Neuronal stem cell (in vitro differentiated cells): ENCODE data around the gene MYH6.

Experiments
- DNase-seq: peaks from one replicate; pipeline ENCODE4 v3.0.0-alpha.2; 2013; ENCODE audit warnings: low spot score
- H2AFZ ChIP-seq: one replicate; pipeline ENCODE4 v1.6.1; 2013; ENCODE audit warnings: mild to moderate bottlenecking, low read length, inconsistent platforms
- H2AK5ac ChIP-seq: 2 replicates; pipeline ENCODE4 v1.6.1; 2013; ENCODE audit warnings: low read depth, mild to moderate bottlenecking, inconsistent platforms, low read length, moderate library complexity, mixed read lengths
- H2BK120ac ChIP-seq: 2 replicates; pipeline ENCODE4 v1.6.1; 2013; ENCODE audit warnings: low read depth, mild to moderate bottlenecking, inconsistent platforms, low read length, moderate library complexity, mixed read lengths
- H2BK12ac ChIP-seq: one replicate; pipeline ENCODE4 v1.6.1; 2013; ENCODE audit warnings: low read length, inconsistent platforms
- H2BK15ac ChIP-seq: 2 replicates; pipeline ENCODE4 v1.6.1; 2013; ENCODE audit warnings: mild to moderate bottlenecking, low read length, inconsistent platforms, mixed read lengths
- H2BK5ac ChIP-seq: one replicate; pipeline ENCODE4 v1.6.1; 2013; ENCODE audit warnings: inconsistent platforms, mild to moderate bottlenecking, low read length, moderate library complexity
- H3K14ac ChIP-seq: one replicate; pipeline ENCODE4 v1.6.1; 2013; ENCODE audit warnings: low read length, inconsistent platforms
- H3K18ac ChIP-seq: 2 replicates; pipeline ENCODE4 v1.6.1; 2013; ENCODE audit warnings: low read length, inconsistent platforms
- H3K23ac ChIP-seq: 2 replicates; pipeline ENCODE4 v1.6.1; 2013; ENCODE audit warnings: low read depth, mild to moderate bottlenecking, mixed read lengths, low read length, inconsistent platforms; ENCODE audit not compliant: poor library complexity
- H3K27ac ChIP-seq: replicated peaks from 3 replicates; pipeline ENCODE4 v1.5.1; 2013; ENCODE audit warnings: low read length, inconsistent platforms
- H3K27me3 ChIP-seq, 3 experiments: 2 replicates each; pipeline ENCODE4 v1.6.1; 2013; ENCODE audit warnings: low read length in 3 of 3, mild to moderate bottlenecking in 2 of 3, inconsistent platforms in 1 of 3, low read depth in 1 of 3, mixed read lengths in 1 of 3, moderate library complexity in 1 of 3; ENCODE audit not compliant: control insufficient read depth in 3 of 3, insufficient read depth in 3 of 3
- H3K36me3 ChIP-seq, 2 donors: replicated peaks in 1 of 2; 2 replicates each; pipeline ENCODE4 v1.6.1; 2013; ENCODE audit warnings: low read length in 2 of 2; ENCODE audit not compliant: control insufficient read depth in 2 of 2, insufficient read depth in 2 of 2
- H3K4ac ChIP-seq: 2 replicates; pipeline ENCODE4 v1.6.1; 2013; ENCODE audit warnings: inconsistent platforms, mild to moderate bottlenecking, low read length, moderate library complexity
- H3K4me1 ChIP-seq, 2 donors: 1 replicate in 1 of 2; 2 replicates in 1 of 2; pipeline ENCODE4 v1.6.1; 2013; ENCODE audit warnings: low read length in 2 of 2, low read depth in 1 of 2; ENCODE audit not compliant: control insufficient read depth in 2 of 2, insufficient read depth in 1 of 2
- H3K4me2 ChIP-seq: one replicate; pipeline ENCODE4 v1.6.1; 2013; ENCODE audit warnings: mild to moderate bottlenecking, low read length, inconsistent platforms; ENCODE audit not compliant: insufficient read depth, poor library complexity, severe bottlenecking
- H3K4me3 ChIP-seq, 2 donors: 2 replicates each; pipeline ENCODE4 v1.5.1; 2013; ENCODE audit warnings: low read length in 2 of 2, mild to moderate bottlenecking in 2 of 2, inconsistent platforms in 1 of 2, moderate library complexity in 1 of 2
- H3K79me1 ChIP-seq: one replicate; pipeline ENCODE4 v1.6.1; 2013; ENCODE audit warnings: low read depth, mild to moderate bottlenecking, inconsistent platforms, low read length, moderate library complexity
- H3K9ac ChIP-seq: one replicate; pipeline ENCODE4 v1.6.1; 2013; ENCODE audit warnings: mild to moderate bottlenecking, low read depth, low read length, inconsistent platforms; ENCODE audit not compliant: poor library complexity
- H3K9me3 ChIP-seq, 2 donors: replicated peaks in 1 of 2; 2 replicates each; pipeline versions ENCODE3 to v1.6.1; 2013; ENCODE audit warnings: low read length in 2 of 2, mild to moderate bottlenecking in 2 of 2, inconsistent platforms in 1 of 2, low read depth in 1 of 2, mixed read lengths in 1 of 2, moderate library complexity in 1 of 2; ENCODE audit not compliant: control insufficient read depth in 2 of 2, insufficient read depth in 1 of 2
- H4K8ac ChIP-seq: one replicate; pipeline ENCODE4 v1.6.1; 2013; ENCODE audit warnings: low read depth, mild to moderate bottlenecking, inconsistent platforms, low read length, moderate library complexity
- H4K91ac ChIP-seq: one replicate; pipeline ENCODE4 v1.6.1; 2013; ENCODE audit warnings: low read length, low read depth, mild to moderate bottlenecking, inconsistent platforms; ENCODE audit not compliant: poor library complexity
- WGBS, 2 donors: extraction: QIAGEN DNeasy Blood & Tissue Kit; methylation state at CpG; one replicate each; pipeline ENCODE4 v1.1.7; 2013; ENCODE audit warnings: missing lambda C conversion rate in 2 of 2, mixed read lengths in 1 of 2; ENCODE audit not compliant: insufficient read length in 2 of 2, insufficient replicate concordance in 1 of 2; ENCODE audit errors: extremely low coverage in 2 of 2; 5-methylcytosine and 5-hydroxymethylcytosine counted together

MYH6 gene

DNA sequence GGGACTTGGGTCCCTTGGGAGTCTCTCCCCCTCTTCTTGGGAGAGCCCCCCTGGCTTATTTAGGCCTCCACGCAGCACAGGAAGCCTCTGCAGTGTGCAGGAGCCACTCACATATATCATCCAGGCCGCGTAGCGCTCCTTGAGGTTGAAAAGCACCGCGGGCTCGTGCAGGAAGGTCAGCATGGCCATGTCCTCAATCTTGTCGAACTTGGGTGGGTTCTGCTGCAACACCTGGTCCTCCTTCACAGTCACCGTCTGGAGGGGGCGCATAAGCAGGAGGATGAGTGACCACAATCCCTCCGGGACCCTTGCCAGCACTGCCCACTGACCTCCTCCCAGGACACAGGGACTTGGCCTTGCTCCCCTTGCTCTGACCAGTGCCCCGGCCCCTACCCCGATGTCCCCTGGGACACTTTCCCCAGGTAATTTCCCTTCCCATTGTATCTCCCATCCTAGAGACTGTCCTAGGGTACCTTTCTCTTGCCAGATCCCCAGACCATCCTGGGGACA is 2.5 kb downstream of the MYH6 start:
- H3K27ac ChIP-seq: no peak overlapping the region
- peak overlapping the region; percentile 5 for H2BK120ac ChIP-seq
- H3K14ac ChIP-seq: no peak overlapping the region
- H3K36me3 ChIP-seq: no peaks in the 10 kb centered on the region
- WGBS, 2 donors: no CpG with 5 or more reads among the region's 13 CpGs
- H2BK12ac ChIP-seq: no peak overlapping the region
- H3K9ac ChIP-seq: no peak overlapping the region
- peaks cover 2% of the 10 kb centered on the region for H3K79me1 ChIP-seq
- H2AFZ ChIP-seq: no peak overlapping the region
- H3K4me1 ChIP-seq: peaks cover 0 to 5% of the 10 kb centered on the region in 2 donors
- H2BK15ac ChIP-seq: peak overlapping the region; percentile 91
- H2AK5ac ChIP-seq: peak overlapping the region; percentile 74
- H3K27me3 ChIP-seq: peaks cover 0 to 71% (median 0%) of the 10 kb centered on the region in 3 experiments
- H2BK5ac ChIP-seq: no peak overlapping the region
- H3K9me3 ChIP-seq: no peaks in the 10 kb centered on the region
- H3K4ac ChIP-seq: no peak overlapping the region
- peak overlapping the region; percentile 36 for H3K18ac ChIP-seq
- no peak overlapping the region for H3K4me3 ChIP-seq
- H4K91ac ChIP-seq: no peak overlapping the region
- H3K23ac ChIP-seq: peak overlapping the region; percentile 34
- H4K8ac ChIP-seq: no peak overlapping the region
- no peak for DNase-seq
- H3K4me2 ChIP-seq: no peak overlapping the region

DNA sequence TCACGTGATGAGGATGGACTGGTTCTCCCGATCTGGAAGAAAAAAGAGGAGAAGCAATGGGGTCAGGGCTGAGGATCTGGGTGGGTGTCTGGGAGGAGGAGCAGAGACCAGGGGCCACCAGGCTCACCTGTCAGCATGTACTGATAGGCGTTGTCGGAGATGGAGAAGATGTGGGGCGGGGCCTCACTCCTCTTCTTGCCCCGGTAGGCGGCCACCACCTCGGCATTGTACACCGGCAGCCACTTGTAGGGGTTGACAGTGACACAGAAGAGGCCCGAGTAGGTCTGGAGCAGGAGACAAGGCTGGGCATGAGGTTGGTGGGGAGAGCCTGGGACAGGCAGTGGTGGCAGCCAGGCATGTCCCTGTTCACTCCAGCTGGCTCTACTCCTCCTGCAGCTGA is 3.0 kb downstream of the MYH6 start:
- H2BK120ac ChIP-seq: peak overlapping the region; percentile 5
- no peak overlapping the region for H3K14ac ChIP-seq
- no peak overlapping the region for H4K8ac ChIP-seq
- H2AK5ac ChIP-seq: peak overlapping the region; percentile 74
- H3K36me3 ChIP-seq: no peaks in the 10 kb centered on the region
- H3K4ac ChIP-seq: peak overlapping the region; percentile 4
- DNase-seq: no peak
- H3K9me3 ChIP-seq: no peaks in the 10 kb centered on the region
- no peak overlapping the region for H3K4me3 ChIP-seq
- H3K27ac ChIP-seq: no peak overlapping the region
- peaks cover 0 to 3% of the 10 kb centered on the region in 2 donors for H3K4me1 ChIP-seq
- peaks cover 2% of the 10 kb centered on the region for H3K79me1 ChIP-seq
- H2BK15ac ChIP-seq: peak overlapping the region; percentile 91
- peak overlapping the region; percentile 25 for H3K23ac ChIP-seq
- H3K9ac ChIP-seq: no peak overlapping the region
- no peak overlapping the region for H2BK12ac ChIP-seq
- H4K91ac ChIP-seq: no peak overlapping the region
- H3K18ac ChIP-seq: peak overlapping the region; percentile 51
- no peak overlapping the region for H2BK5ac ChIP-seq
- H3K27me3 ChIP-seq: peaks cover 0 to 68% (median 0%) of the 10 kb centered on the region in 3 experiments
- peak overlapping the region; percentile 2 for H3K4me2 ChIP-seq
- H2AFZ ChIP-seq: no peak overlapping the region
- WGBS, 2 donors: no CpG with 5 or more reads among the region's 10 CpGs

- H3K27ac ChIP-seq: no peak overlapping the region
- no peak overlapping the region for H3K14ac ChIP-seq
- H3K9ac ChIP-seq: peak overlapping the region; percentile 56
- H3K36me3 ChIP-seq: no peaks in the 10 kb centered on the region
- no peak overlapping the region for H2AFZ ChIP-seq
- peak overlapping the region; percentile 49 for H2BK15ac ChIP-seq
- no CpG with 5 or more reads among the region's 14 CpGs for WGBS, 2 donors
- DNase-seq: no peak
- peaks cover 0 to 65% (median 0%) of the 10 kb centered on the region in 3 experiments for H3K27me3 ChIP-seq
- H2BK120ac ChIP-seq: no peak overlapping the region
- peaks cover 2% of the 10 kb centered on the region for H3K79me1 ChIP-seq
- H3K9me3 ChIP-seq: no peaks in the 10 kb centered on the region
- no peak overlapping the region for H3K4me3 ChIP-seq
- no peak overlapping the region for H4K91ac ChIP-seq
- H2AK5ac ChIP-seq: no peak overlapping the region
- no peak overlapping the region for H3K23ac ChIP-seq
- H2BK5ac ChIP-seq: no peak overlapping the region
- peaks cover 0 to 2% of the 10 kb centered on the region in 2 donors for H3K4me1 ChIP-seq
- H3K4me2 ChIP-seq: no peak overlapping the region
- peak overlapping the region; percentile 51 for H3K18ac ChIP-seq
- peak overlapping the region; percentile 44 for H3K4ac ChIP-seq
- no peak overlapping the region for H2BK12ac ChIP-seq
- H4K8ac ChIP-seq: no peak overlapping the region
Measured at GRCh38 chr14:23404331-23404900, 3.7 kb downstream of the MYH6 start.

DNA sequence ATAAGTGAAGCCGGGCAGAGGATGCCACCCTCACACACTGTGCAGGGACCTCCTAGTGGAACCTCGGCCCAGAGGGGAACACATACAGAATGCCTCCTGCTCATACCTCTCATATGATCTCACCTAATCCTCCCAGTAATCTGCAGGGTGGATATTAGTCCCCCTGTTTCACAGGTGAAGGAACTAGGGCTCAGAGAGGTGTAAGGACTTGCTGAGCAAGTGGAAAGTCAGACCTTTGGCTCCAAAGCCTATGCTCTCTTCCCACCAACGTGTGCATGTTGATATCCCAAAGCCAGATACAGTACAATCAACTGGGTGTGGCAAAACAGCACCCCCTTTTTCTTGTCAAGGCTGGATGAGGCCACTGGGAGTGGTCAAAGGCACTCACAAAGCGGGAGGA is 4.2 kb downstream of the MYH6 start:
- Histone ChIP-seq H3K14ac (no peak overlapping the region), H3K36me3 (no peaks in the 10 kb centered on the region), H3K4me1 (peaks cover 0 to 3% of the 10 kb centered on the region in 2 donors), H4K91ac (no peak overlapping the region), H3K4ac (no peak overlapping the region), H2BK12ac (no peak overlapping the region), H3K9me3 (no peaks in the 10 kb centered on the region), H4K8ac (no peak overlapping the region), H3K23ac (peak overlapping the region; percentile 25), H3K27me3 (peaks cover 0 to 61% (median 0%) of the 10 kb centered on the region in 3 experiments), H3K4me3 (no peak overlapping the region), H3K27ac (no peak overlapping the region), H2AFZ (no peak overlapping the region), H3K4me2 (no peak overlapping the region), H3K18ac (no peak overlapping the region), H2BK5ac (no peak overlapping the region), H3K9ac (no peak overlapping the region), H2AK5ac (no peak overlapping the region), H3K79me1 (peaks cover 2% of the 10 kb centered on the region), H2BK15ac (peak overlapping the region; percentile 12), H2BK120ac (no peak overlapping the region)
- WGBS, 2 donors: no CpG with 5 or more reads among the region's 4 CpGs
- DNase-seq: no peak
